Loucy (cell line): ENCODE data around the gene DCAF10.
A peak's percentile ranks its signal among the peaks of the same experiment; 100 is the strongest.

Experiments
- H2AFZ ChIP-seq: fragments of 200-600 bp; sonication (generic); 2 replicates; pipeline ENCODE4 v1.6.0; 2016; ENCODE audit warnings: antibody characterized with exemption, mild to moderate bottlenecking, low read length, moderate library complexity
- H3F3A ChIP-seq: fragments of 200-600 bp; 2 replicates; pipeline ENCODE4 v1.6.0; 2016; ENCODE audit warnings: antibody characterized with exemption, low read depth, mild to moderate bottlenecking
- H3K27me3 ChIP-seq: fragments of 200-600 bp; sonication (generic); 2 replicates; pipeline ENCODE4 v1.6.1; 2014; ENCODE audit warnings: low read length, mild to moderate bottlenecking; ENCODE audit not compliant: insufficient read depth, poor library complexity, severe bottlenecking
- H3K36me3 ChIP-seq: fragments of 200-600 bp; sonication (generic); 2 replicates; pipeline ENCODE4 v1.6.1; 2016; ENCODE audit warnings: low read length; ENCODE audit not compliant: insufficient read depth
- H3K4me1 ChIP-seq: fragments of 200-600 bp; sonication (generic); 2 replicates; pipeline ENCODE4 v1.5.1; 2014; ENCODE audit warnings: low read length, mild to moderate bottlenecking; ENCODE audit not compliant: insufficient read depth, poor library complexity, severe bottlenecking
- H3K4me2 ChIP-seq: fragments of 200-600 bp; sonication (generic); 2 replicates; pipeline ENCODE4 v1.6.0; 2014; ENCODE audit warnings: antibody characterized with exemption, low read length, low read depth, mild to moderate bottlenecking; ENCODE audit not compliant: poor library complexity, severe bottlenecking
- H3K4me3 ChIP-seq: fragments of 200-600 bp; sonication (generic); 2 replicates; pipeline ENCODE4 v1.5.1; 2014; ENCODE audit warnings: low read length, mild to moderate bottlenecking, mixed read lengths; ENCODE audit not compliant: poor library complexity, severe bottlenecking
- H3K79me2 ChIP-seq: fragments of 200-600 bp; sonication (generic); 2 replicates; pipeline ENCODE4 v1.6.1; 2014; ENCODE audit warnings: low read length; ENCODE audit not compliant: insufficient read depth
- H3K9ac ChIP-seq: fragments of 200-600 bp; sonication (generic); 2 replicates; pipeline ENCODE4 v1.6.0; 2014; ENCODE audit warnings: mild to moderate bottlenecking, low read depth, low read length, moderate library complexity; ENCODE audit not compliant: poor library complexity, severe bottlenecking
- H3K9me2 ChIP-seq: fragments of 200-600 bp; sonication (generic); replicated peaks from 2 replicates; pipeline ENCODE4 v1.6.1; 2016; ENCODE audit warnings: low read depth, low read length, mixed read lengths
- H3K9me3 ChIP-seq: fragments of 200-600 bp; sonication (generic); 2 replicates; pipeline ENCODE4 v1.6.1; 2014; ENCODE audit warnings: mild to moderate bottlenecking, antibody characterized with exemption, low read length, low read depth; ENCODE audit not compliant: insufficient read depth
- H4K20me1 ChIP-seq: fragments of 200-600 bp; sonication (generic); 2 replicates; pipeline ENCODE4 v1.6.0; 2014; ENCODE audit warnings: antibody characterized with exemption, low read length, mild to moderate bottlenecking; ENCODE audit not compliant: insufficient read depth, poor library complexity, severe bottlenecking
- EZH2phosphoT487 ChIP-seq: fragments of 200-600 bp; IDR thresholded peaks from 2 replicates; pipeline ENCODE4 v1.6.1; 2018; ENCODE audit warnings: antibody characterized with exemption, mild to moderate bottlenecking, moderate library complexity, borderline replicate concordance
- TF ChIP-seq, protein P1 (sequence below): fragments of 200-600 bp; sonication (generic); conservative IDR thresholded peaks from 2 replicates; pipeline ENCODE4 v1.5.1; 2014; ENCODE audit warnings: mild to moderate bottlenecking, antibody characterized with exemption, low read length

DCAF10 gene

DNA sequence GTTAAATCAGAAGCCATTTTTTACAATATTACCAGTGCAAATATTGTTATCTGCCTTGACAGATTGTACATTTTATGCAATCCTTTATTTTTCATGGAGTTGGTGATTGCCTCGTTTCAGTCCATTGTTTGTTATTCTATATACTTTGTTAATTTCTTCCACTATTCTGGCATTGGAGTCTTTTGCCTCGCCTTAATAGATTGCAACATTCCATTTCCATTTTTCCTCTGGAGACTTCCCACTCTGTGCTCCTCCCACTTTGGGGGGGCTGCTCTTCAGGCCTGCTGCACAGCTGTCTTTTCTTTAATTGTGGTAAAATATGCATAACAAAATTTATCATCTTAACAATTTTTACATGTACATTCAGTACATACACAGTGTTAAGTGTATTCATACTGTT lies 4.4 kb upstream of the DCAF10 start:
- no peak overlapping the region for H3K4me3 ChIP-seq
- no peak overlapping the region for H2AFZ ChIP-seq
- peaks cover 6% of the 10 kb centered on the region for H3K79me2 ChIP-seq
- no peak for TF ChIP-seq EZH2phosphoT487
- TF ChIP-seq, protein P1, sequence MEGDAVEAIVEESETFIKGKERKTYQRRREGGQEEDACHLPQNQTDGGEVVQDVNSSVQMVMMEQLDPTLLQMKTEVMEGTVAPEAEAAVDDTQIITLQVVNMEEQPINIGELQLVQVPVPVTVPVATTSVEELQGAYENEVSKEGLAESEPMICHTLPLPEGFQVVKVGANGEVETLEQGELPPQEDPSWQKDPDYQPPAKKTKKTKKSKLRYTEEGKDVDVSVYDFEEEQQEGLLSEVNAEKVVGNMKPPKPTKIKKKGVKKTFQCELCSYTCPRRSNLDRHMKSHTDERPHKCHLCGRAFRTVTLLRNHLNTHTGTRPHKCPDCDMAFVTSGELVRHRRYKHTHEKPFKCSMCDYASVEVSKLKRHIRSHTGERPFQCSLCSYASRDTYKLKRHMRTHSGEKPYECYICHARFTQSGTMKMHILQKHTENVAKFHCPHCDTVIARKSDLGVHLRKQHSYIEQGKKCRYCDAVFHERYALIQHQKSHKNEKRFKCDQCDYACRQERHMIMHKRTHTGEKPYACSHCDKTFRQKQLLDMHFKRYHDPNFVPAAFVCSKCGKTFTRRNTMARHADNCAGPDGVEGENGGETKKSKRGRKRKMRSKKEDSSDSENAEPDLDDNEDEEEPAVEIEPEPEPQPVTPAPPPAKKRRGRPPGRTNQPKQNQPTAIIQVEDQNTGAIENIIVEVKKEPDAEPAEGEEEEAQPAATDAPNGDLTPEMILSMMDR = no peak
- no peak overlapping the region for H3K9ac ChIP-seq
- no peaks in the 10 kb centered on the region for H3K36me3 ChIP-seq
- H3K27me3 ChIP-seq = peaks cover 60% of the 10 kb centered on the region
- peaks cover 5% of the 10 kb centered on the region for H3K4me1 ChIP-seq
- H3K9me2 ChIP-seq = no peaks in the 10 kb centered on the region
- H4K20me1 ChIP-seq = peaks cover 5% of the 10 kb centered on the region
- H3K4me2 ChIP-seq = no peak overlapping the region
- no peaks in the 10 kb centered on the region for H3K9me3 ChIP-seq
- no peaks in the 10 kb centered on the region for H3F3A ChIP-seq

DNA sequence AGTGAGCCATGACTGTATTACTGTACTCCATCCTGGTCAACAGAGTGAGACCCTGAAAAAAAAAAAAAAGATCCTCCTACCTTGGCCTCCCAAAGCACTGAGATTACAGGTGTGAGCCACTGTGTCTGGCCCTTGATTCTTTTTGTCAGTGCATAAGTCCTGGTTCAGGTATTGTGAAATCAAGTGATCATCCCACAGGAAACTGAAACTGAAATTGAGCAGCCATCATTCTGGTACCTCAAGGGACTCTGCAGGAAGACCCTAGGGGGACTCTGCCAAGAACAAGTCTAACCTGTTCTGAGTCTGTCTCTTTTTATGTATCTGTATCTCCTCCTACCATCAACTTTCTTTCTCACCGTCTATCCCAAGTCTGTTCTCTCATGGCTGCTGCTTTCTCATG lies 1.9 kb upstream of the DCAF10 start:
- no peak overlapping the region for H3K4me3 ChIP-seq

DNA sequence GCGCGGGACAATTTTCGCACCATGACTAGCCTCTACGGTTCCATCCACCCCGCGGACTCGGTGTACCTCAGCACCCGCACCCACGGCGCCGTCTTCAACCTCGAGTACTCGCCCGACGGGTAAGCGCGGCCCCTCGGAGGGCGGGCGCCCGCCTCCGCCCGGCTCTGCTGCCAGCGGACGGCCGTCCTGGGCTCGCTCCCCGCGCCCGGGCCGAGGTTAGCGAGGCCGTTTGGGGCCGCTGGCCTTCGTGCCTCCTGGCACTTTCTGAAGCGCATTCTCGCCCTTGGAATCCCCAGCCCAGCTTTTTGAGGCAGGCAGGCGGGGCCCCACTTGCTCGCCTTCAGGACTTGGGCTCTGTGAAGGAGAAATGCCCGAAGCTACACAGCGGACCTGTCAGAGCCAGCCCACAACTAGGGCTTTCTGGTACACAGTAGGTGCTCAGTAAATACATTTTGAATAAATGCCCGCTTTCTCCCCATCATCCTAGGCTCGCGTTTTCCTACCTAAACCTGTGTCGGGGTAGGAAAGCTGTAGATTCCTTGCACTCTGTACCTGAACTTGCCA lies 772 bp downstream of the DCAF10 start:
- H3K79me2 ChIP-seq = peaks cover 53% of the 10 kb centered on the region
- H3K9me3 ChIP-seq = no peaks in the 10 kb centered on the region
- H3K9me2 ChIP-seq = no peaks in the 10 kb centered on the region
- H3K36me3 ChIP-seq = no peaks in the 10 kb centered on the region
- H4K20me1 ChIP-seq = peaks cover 35% of the 10 kb centered on the region
- TF ChIP-seq EZH2phosphoT487 = no peak
- TF ChIP-seq, protein P1 = no peak
- peak overlapping the region; percentile 97 for H3K4me2 ChIP-seq
- H3K4me3 ChIP-seq = peak overlapping the region; percentile 82
- peaks cover 8% of the 10 kb centered on the region for H3K27me3 ChIP-seq
- peaks cover 31% of the 10 kb centered on the region for H3K4me1 ChIP-seq
- H3K9ac ChIP-seq = peak overlapping the region; percentile 80
- no peaks in the 10 kb centered on the region for H3F3A ChIP-seq
- H2AFZ ChIP-seq = peak overlapping the region; percentile 88; the same call in 1 of the 2 replicates

More for the DNA sequence above, 1.9 kb upstream of the DCAF10 start:
- H3F3A ChIP-seq = no peaks in the 10 kb centered on the region
- peaks cover 28% of the 10 kb centered on the region for H4K20me1 ChIP-seq
- no peaks in the 10 kb centered on the region for H3K36me3 ChIP-seq
- no peaks in the 10 kb centered on the region for H3K9me3 ChIP-seq
- TF ChIP-seq, protein P1 = no peak
- no peak for TF ChIP-seq EZH2phosphoT487
- H3K9ac ChIP-seq = no peak overlapping the region
- peaks cover 29% of the 10 kb centered on the region for H3K79me2 ChIP-seq
- H2AFZ ChIP-seq = no peak overlapping the region
- H3K27me3 ChIP-seq = peaks cover 35% of the 10 kb centered on the region
- peak overlapping the region; percentile 11 for H3K4me2 ChIP-seq
- H3K4me1 ChIP-seq = peaks cover 22% of the 10 kb centered on the region
- no peaks in the 10 kb centered on the region for H3K9me2 ChIP-seq
